Esophagus squamous epithelium (tissue), 4 donors: ENCODE data around the gene NARS2.

Source experiments
- CTCF ChIP-seq, 6 experiments: fragments of 450-650 bp in 4 of 6; fragments of 200-600 bp in 2 of 6; sonication (generic) in 2 of 6; IDR thresholded peaks; one replicate each; pipeline ENCODE4 v1.5.1; 2016 to 2019; ENCODE audit warnings: antibody characterized with exemption in 6 of 6, mild to moderate bottlenecking in 4 of 6, moderate library complexity in 4 of 6
- POLR2A ChIP-seq, 4 donors: fragments of 450-650 bp; IDR thresholded peaks; one replicate each; pipeline ENCODE4 v1.6.1; 2017; ENCODE audit warnings: antibody characterized with exemption in 4 of 4, mild to moderate bottlenecking in 4 of 4, moderate library complexity in 3 of 4

GRCh38 chr11:78586452-78587046 is 11.9 kb upstream of the NARS2 start:
- TF ChIP-seq POLR2A (IDR thresholded peaks at IDR 0.05) (no peak), CTCF (IDR thresholded peaks at IDR 0.05) (peak in 5 of 6 experiments; percentile 24 to 64 (median 38))
